Measurements from ENCODE around the gene FBXO15. TPM values are rescaled to one million over a fixed set of nuclear protein-coding genes. Genes with fewer than 3 reads are reported as not detected.

FBXO15 gene
- total and polyA plus RNA-seq, 2 donors (not counting 3 experiments of a cell fraction or from before 2014, with no cell fraction given), result not detected

DNA sequence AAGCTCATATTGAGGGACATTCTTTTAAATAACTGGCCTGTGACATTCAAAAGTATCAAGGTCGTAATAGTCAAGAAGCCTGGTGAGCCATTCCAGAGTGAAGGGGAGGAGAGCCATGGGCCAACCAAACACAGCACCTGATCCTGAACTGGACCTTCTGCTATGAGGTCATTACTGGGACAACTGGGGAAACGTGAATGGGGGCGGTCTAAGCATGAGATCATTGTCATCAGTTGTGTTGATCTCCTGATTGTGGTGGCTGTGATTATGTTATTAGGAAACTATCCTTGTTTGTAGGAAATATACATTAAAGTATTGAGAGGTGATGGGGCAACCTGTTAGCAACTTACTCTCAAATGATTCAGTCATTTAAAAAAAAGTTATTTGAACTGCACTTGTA lies 79.3 kb downstream of the FBXO15 start:
- no TSS peak for BruUV-seq (replicated peaks)
- dilution Hi-C loops (cut with MboI; ENCODE audit: extremely low pct_ligation_motif_present, low sequenced_read_pairs), result no loop called here

DNA sequence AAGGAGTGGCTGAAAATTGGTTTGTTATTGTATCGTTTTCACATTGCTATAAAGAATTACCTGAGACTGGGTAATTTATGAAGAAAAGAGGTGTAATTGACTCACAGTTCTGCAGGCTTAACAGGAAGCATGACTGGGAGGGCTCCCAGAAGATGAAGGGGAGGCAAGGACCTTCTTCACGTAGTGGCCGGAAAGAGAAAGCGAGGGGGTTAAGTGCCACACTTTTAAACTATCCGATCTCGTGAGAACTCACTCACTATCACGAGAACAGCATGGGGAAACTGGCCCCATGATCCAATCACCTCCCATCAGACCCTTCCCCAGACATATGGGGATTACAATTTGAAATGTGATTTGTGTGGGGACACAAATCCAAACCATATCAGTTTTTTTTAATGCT lies 81.6 kb downstream of the FBXO15 start:
- H3K9me3 ChIP-seq (replicated peaks; ENCODE audit: control insufficient read depth, insufficient read depth, low read length), result peaks cover 4% of the 10 kb centered on the region
- H3K36me3 ChIP-seq (ENCODE audit: control insufficient read depth in 2 of 2, extremely low read depth in 1 of 2, insufficient read depth in 2 of 2, low read length in 2 of 2), result no peaks in the 10 kb centered on the region
- H2AFZ ChIP-seq (ENCODE audit: low read depth, low read length), result no peak overlapping the region
- TF ChIP-seq JUN (IDR thresholded peaks at IDR 0.05; ENCODE audit: borderline replicate concordance, insufficient read depth, insufficient read length, low read depth), result no peak
- TF ChIP-seq, protein P1, sequence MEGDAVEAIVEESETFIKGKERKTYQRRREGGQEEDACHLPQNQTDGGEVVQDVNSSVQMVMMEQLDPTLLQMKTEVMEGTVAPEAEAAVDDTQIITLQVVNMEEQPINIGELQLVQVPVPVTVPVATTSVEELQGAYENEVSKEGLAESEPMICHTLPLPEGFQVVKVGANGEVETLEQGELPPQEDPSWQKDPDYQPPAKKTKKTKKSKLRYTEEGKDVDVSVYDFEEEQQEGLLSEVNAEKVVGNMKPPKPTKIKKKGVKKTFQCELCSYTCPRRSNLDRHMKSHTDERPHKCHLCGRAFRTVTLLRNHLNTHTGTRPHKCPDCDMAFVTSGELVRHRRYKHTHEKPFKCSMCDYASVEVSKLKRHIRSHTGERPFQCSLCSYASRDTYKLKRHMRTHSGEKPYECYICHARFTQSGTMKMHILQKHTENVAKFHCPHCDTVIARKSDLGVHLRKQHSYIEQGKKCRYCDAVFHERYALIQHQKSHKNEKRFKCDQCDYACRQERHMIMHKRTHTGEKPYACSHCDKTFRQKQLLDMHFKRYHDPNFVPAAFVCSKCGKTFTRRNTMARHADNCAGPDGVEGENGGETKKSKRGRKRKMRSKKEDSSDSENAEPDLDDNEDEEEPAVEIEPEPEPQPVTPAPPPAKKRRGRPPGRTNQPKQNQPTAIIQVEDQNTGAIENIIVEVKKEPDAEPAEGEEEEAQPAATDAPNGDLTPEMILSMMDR (IDR thresholded peaks at IDR 0.05; ENCODE audit: extremely low read depth in 1 of 2, insufficient read depth in 1 of 2, low read depth in 1 of 2, low read length in 2 of 2), result no peak
- TF ChIP-seq GATA2 (IDR thresholded peaks at IDR 0.05; ENCODE audit: insufficient read depth, insufficient read length, low read depth, low read length), result no peak
- no peak for TF ChIP-seq POLR2A (IDR thresholded peaks at IDR 0.05; ENCODE audit: low read depth, low read length)
- TF ChIP-seq, protein P2, sequence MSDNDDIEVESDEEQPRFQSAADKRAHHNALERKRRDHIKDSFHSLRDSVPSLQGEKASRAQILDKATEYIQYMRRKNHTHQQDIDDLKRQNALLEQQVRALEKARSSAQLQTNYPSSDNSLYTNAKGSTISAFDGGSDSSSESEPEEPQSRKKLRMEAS (IDR thresholded peaks at IDR 0.05; ENCODE audit: insufficient read depth, insufficient read length), result no peak
- TF ChIP-seq POLR2AphosphoS5 (IDR thresholded peaks at IDR 0.05; ENCODE audit: insufficient read depth, low read depth, low read length), result no peak
- TF ChIP-seq FOS (IDR thresholded peaks at IDR 0.05; ENCODE audit: borderline replicate concordance, insufficient read depth, low read length), result no peak
- TF ChIP-seq MYC (IDR thresholded peaks at IDR 0.05; ENCODE audit: low read depth, low read length), result no peak
- no peak for TF ChIP-seq EZH2 (IDR thresholded peaks at IDR 0.05; ENCODE audit: borderline replicate concordance, low read depth, low read length, severe bottlenecking)
- FAIRE-seq (no peak), DNase-seq (ENCODE audit: low read depth, low spot score) (no peak)
- intact Hi-C loops (cut with micrococcal nuclease) (no loop called here), dilution Hi-C loops (cut with MboI; ENCODE audit: extremely low pct_ligation_motif_present, low sequenced_read_pairs) (no loop called here)
- CTCF ChIA-PET, result no interaction called here
- H3K4me2 ChIP-seq (ENCODE audit: insufficient read depth, low read length), result no peak overlapping the region
- H3K9me1 ChIP-seq (replicated peaks; ENCODE audit: control insufficient read depth, extremely low read depth, insufficient read depth, low read length), result no peaks in the 10 kb centered on the region
- POLR2A ChIA-PET, result no interaction called here
- H4K20me1 ChIP-seq (replicated peaks; ENCODE audit: control insufficient read depth, extremely low read depth, insufficient read depth, low read length), result no peaks in the 10 kb centered on the region
- no peaks in the 10 kb centered on the region for H3K27me3 ChIP-seq (ENCODE audit: control insufficient read depth in 2 of 2, insufficient read depth in 2 of 2, low read length in 2 of 2)
- no peaks in the 10 kb centered on the region for H3K4me1 ChIP-seq (ENCODE audit: control insufficient read depth, extremely low read depth, insufficient read depth, low read length)
- no peak overlapping the region for H3K27ac ChIP-seq (ENCODE audit: insufficient read depth, low read depth, low read length)
- no TSS peak for BruUV-seq (replicated peaks)
- H3K79me2 ChIP-seq (ENCODE audit: control insufficient read depth, insufficient read depth, low read length), result no peaks in the 10 kb centered on the region
- no peak overlapping the region for H3K9ac ChIP-seq (replicated peaks; ENCODE audit: extremely low read depth, insufficient read depth, low read length)
- H3K4me3 ChIP-seq (replicated peaks in 1 of 3; ENCODE audit: insufficient read depth in 1 of 3, low read depth in 1 of 3, low read length in 3 of 3), result no peak overlapping the region

More for the DNA sequence above, 79.3 kb downstream of the FBXO15 start:
- no peaks in the 10 kb centered on the region for H3K36me3 ChIP-seq (ENCODE audit: control insufficient read depth in 2 of 2, extremely low read depth in 1 of 2, insufficient read depth in 2 of 2, low read length in 2 of 2)
- no peaks in the 10 kb centered on the region for H4K20me1 ChIP-seq (replicated peaks; ENCODE audit: control insufficient read depth, extremely low read depth, insufficient read depth, low read length)
- ChIA-PET POLR2A (no interaction called here), CTCF (no interaction called here)
- H3K79me2 ChIP-seq (ENCODE audit: control insufficient read depth, insufficient read depth, low read length), result no peaks in the 10 kb centered on the region
- no peak overlapping the region for H3K4me2 ChIP-seq (ENCODE audit: insufficient read depth, low read length)
- TF ChIP-seq MYC (IDR thresholded peaks at IDR 0.05; ENCODE audit: low read depth, low read length) (no peak), POLR2A (IDR thresholded peaks at IDR 0.05; ENCODE audit: low read depth, low read length) (no peak), POLR2AphosphoS5 (IDR thresholded peaks at IDR 0.05; ENCODE audit: insufficient read depth, low read depth, low read length) (no peak)
- no peak for FAIRE-seq
- intact Hi-C loops (cut with micrococcal nuclease), result no loop called here
- H3K27me3 ChIP-seq (ENCODE audit: control insufficient read depth in 2 of 2, insufficient read depth in 2 of 2, low read length in 2 of 2), result no peaks in the 10 kb centered on the region
- peaks cover 4% of the 10 kb centered on the region for H3K9me3 ChIP-seq (replicated peaks; ENCODE audit: control insufficient read depth, insufficient read depth, low read length)
- no peak overlapping the region for H3K27ac ChIP-seq (ENCODE audit: insufficient read depth, low read depth, low read length)
- no peak overlapping the region for H3K9ac ChIP-seq (replicated peaks; ENCODE audit: extremely low read depth, insufficient read depth, low read length)
- no peak for DNase-seq (ENCODE audit: low read depth, low spot score)
- no peak overlapping the region for H3K4me3 ChIP-seq (replicated peaks in 1 of 3; ENCODE audit: insufficient read depth in 1 of 3, low read depth in 1 of 3, low read length in 3 of 3)
- no peak overlapping the region for H2AFZ ChIP-seq (ENCODE audit: low read depth, low read length)
- H3K9me1 ChIP-seq (replicated peaks; ENCODE audit: control insufficient read depth, extremely low read depth, insufficient read depth, low read length), result no peaks in the 10 kb centered on the region
- no peaks in the 10 kb centered on the region for H3K4me1 ChIP-seq (ENCODE audit: control insufficient read depth, extremely low read depth, insufficient read depth, low read length)
